Choroid plexus epithelial cell (primary cell): ENCODE measurements around the gene BOLL.

Experiments
- DNase-seq: peaks from one replicate; pipeline ENCODE4 v3.0.0-alpha.2; 2010; ENCODE audit warnings: low read depth
- H3K4me3 ChIP-seq: 2 replicates; pipeline ENCODE4 v1.5.1; 2011; ENCODE audit warnings: low read depth, mild to moderate bottlenecking, control low read depth, low read length, moderate library complexity
- CTCF ChIP-seq: conservative IDR thresholded peaks from 2 replicates; pipeline ENCODE4 v1.5.1; 2011; ENCODE audit warnings: low read depth, mild to moderate bottlenecking, control low read depth, inconsistent platforms, low read length, moderate library complexity

The BOLL gene

GRCh38 chr2:197804049-197804757 lies 19.1 kb upstream of the BOLL start, which contains the start of gene PLCL1:
Gene PLCL1 (plus strand): TSS chr2:197804593.
- peak within 1 kb of the TSS; percentile 63 for H3K4me3 ChIP-seq
- peak; percentile 93 for DNase-seq
- no peak for TF ChIP-seq CTCF

GRCh38 chr2:197803033-197803444 lies 17.9 kb upstream of the BOLL start:
- TF ChIP-seq CTCF, result peak; percentile 82
- DNase-seq, result peak; percentile 79
- no peak overlapping the region for H3K4me3 ChIP-seq

- TF ChIP-seq CTCF, result no peak
- H3K4me3 ChIP-seq, result no peak overlapping the region
- no peak for DNase-seq
These were observed 15.9 kb upstream of the BOLL start for GRCh38 chr2:197801033-197801432.

- TF ChIP-seq CTCF, result no peak
- H3K4me3 ChIP-seq, result no peak overlapping the region
- DNase-seq, result no peak
These were observed 15.0 kb upstream of the BOLL start for GRCh38 chr2:197800091-197800490.

- no peak for TF ChIP-seq CTCF
- DNase-seq, result no peak
- no peak overlapping the region for H3K4me3 ChIP-seq
These were observed 13.9 kb upstream of the BOLL start for GRCh38 chr2:197799068-197799467.

GRCh38 chr2:197798187-197798586 lies 13.1 kb upstream of the BOLL start:
- TF ChIP-seq CTCF, result no peak
- no peak overlapping the region for H3K4me3 ChIP-seq
- DNase-seq, result no peak

GRCh38 chr2:197795277-197795676 lies 10.2 kb upstream of the BOLL start:
- H3K4me3 ChIP-seq, result no peak overlapping the region
- DNase-seq, result no peak
- TF ChIP-seq CTCF, result no peak
